Central memory CD8-positive, alpha-beta T cell (primary cell): ENCODE data around the gene CNOT10.
"Not testable (repeated sequence)": the region's sequence is repeated elsewhere in the genome, so short reads cannot be mapped to it uniquely, and the experiment has no call there.

Experiments
- ATAC-seq: fragments of 150-1000 bp; cut with Tn5 transposase; replicated peaks from 2 replicates; pipeline ENCODE4 v1.10.0; 2022; ENCODE audit warnings: mild to moderate bottlenecking, moderate FRiP score, moderate number of reproducible peaks; ENCODE audit not compliant: poor library complexity, severe bottlenecking; ENCODE audit errors: extremely low read depth
- DNase-seq, 2 donors: peaks; one replicate each; pipeline ENCODE4 v3.0.0; 2021; ENCODE audit warnings: low spot score in 2 of 2
- H3K27ac Mint-ChIP-seq: one replicate; pipeline ENCODE4 v1.8.0; 2022; ENCODE audit warnings: low read depth, mild to moderate bottlenecking, moderate library complexity, mixed read lengths
- H3K27me3 Mint-ChIP-seq: one replicate; pipeline ENCODE4 v1.8.0; 2022; ENCODE audit warnings: mixed read lengths
- H3K36me3 Mint-ChIP-seq: one replicate; pipeline ENCODE4 v1.8.0; 2022; ENCODE audit warnings: mild to moderate bottlenecking, moderate library complexity, mixed read lengths; ENCODE audit not compliant: insufficient read depth
- H3K4me1 Mint-ChIP-seq: one replicate; pipeline ENCODE4 v1.8.0; 2022; ENCODE audit warnings: mixed read lengths
- H3K4me3 Mint-ChIP-seq: one replicate; pipeline ENCODE4 v1.8.0; 2022; ENCODE audit warnings: mild to moderate bottlenecking, moderate library complexity, mixed read lengths
- H3K9me3 Mint-ChIP-seq: one replicate; pipeline ENCODE4 v1.8.0; 2022; ENCODE audit warnings: mixed read lengths

Gene CNOT10

DNA sequence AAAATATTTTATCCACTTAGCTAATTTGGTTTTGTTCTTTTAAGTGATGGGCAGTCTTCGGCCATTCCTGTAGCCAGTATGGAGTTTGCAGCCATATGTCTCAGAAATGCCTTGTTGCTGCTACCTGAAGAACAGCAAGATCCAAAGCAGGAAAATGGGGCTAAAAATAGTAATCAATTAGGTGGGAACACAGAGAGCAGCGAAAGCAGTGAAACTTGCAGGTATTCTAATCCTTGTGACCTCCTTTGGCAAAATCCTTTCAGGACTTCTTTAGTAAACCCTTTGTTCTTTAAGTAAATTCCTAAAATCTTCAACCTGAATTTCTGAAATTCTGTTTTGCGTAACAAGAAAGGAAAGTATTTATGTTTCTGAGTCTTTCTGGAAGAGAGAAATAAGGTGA, 49.8 kb downstream of the CNOT10 start:
- Mint-ChIP-seq H3K27ac (no peak overlapping the region), H3K9me3 (no peaks in the 10 kb centered on the region)
- no peak for ATAC-seq

GRCh38 chr3:32743470-32743869, 58.5 kb downstream of the CNOT10 start:
- DNase-seq, H3K27ac Mint-ChIP-seq, H3K4me3 Mint-ChIP-seq, H3K9me3 Mint-ChIP-seq, ATAC-seq, H3K4me1 Mint-ChIP-seq, H3K27me3 Mint-ChIP-seq: not testable (repeated sequence)
- H3K36me3 Mint-ChIP-seq: peaks cover 23% of the 10 kb centered on the region

More for the DNA sequence above, 49.8 kb downstream of the CNOT10 start:
- DNase-seq: no peak
- Mint-ChIP-seq H3K36me3 (peaks cover 33% of the 10 kb centered on the region), H3K4me3 (no peak overlapping the region), H3K27me3 (no peaks in the 10 kb centered on the region), H3K4me1 (no peaks in the 10 kb centered on the region)

DNA sequence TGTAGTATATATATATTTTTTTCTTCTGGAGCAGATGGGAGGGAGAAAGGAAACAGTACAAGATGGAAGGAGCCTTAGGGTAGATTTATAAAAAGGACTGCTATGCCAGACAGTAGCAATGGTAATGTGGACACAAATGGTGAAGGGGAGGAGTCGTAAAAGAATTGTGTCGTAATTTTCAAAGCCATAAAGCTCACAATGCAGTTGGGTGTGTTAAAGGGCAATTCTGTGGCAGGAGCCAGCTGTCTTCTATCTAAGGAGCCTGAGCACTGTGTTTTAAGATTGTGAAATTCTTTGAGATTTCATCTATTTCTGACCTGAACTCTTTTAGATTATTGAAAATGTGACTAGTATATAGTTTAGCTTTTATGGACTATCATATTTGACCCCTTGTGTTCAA, 58.9 kb downstream of the CNOT10 start:
- peaks cover 23% of the 10 kb centered on the region for H3K36me3 Mint-ChIP-seq
- H3K9me3 Mint-ChIP-seq: no peaks in the 10 kb centered on the region
- no peaks in the 10 kb centered on the region for H3K27me3 Mint-ChIP-seq
- H3K27ac Mint-ChIP-seq: no peak overlapping the region
- no peak for DNase-seq
- H3K4me1 Mint-ChIP-seq: no peaks in the 10 kb centered on the region
- no peak overlapping the region for H3K4me3 Mint-ChIP-seq
- ATAC-seq: no peak

DNA sequence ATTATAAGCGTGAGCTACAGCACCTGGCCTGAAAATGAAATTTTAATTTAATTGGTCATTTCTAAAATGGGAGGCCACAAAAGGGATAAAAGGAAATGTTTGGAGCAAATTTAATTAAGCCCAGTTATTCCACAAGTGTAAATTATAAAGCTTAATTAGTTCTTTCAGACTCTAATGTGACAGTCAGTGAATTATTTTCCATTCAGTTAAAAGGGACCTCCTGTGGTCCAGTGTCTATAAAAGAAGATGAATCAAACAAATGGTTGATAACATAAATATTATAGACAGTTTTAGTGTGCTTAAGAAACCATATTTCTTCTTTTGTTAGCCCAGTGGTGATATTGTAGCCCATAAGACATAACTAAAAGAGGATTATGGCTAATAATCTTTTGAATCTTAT, 66.4 kb downstream of the CNOT10 start:
- ATAC-seq: no peak
- Mint-ChIP-seq H3K9me3 (no peaks in the 10 kb centered on the region), H3K27ac (no peak overlapping the region), H3K4me1 (no peaks in the 10 kb centered on the region), H3K36me3 (peaks cover 8% of the 10 kb centered on the region), H3K4me3 (no peak overlapping the region), H3K27me3 (no peaks in the 10 kb centered on the region)
- DNase-seq: no peak

DNA sequence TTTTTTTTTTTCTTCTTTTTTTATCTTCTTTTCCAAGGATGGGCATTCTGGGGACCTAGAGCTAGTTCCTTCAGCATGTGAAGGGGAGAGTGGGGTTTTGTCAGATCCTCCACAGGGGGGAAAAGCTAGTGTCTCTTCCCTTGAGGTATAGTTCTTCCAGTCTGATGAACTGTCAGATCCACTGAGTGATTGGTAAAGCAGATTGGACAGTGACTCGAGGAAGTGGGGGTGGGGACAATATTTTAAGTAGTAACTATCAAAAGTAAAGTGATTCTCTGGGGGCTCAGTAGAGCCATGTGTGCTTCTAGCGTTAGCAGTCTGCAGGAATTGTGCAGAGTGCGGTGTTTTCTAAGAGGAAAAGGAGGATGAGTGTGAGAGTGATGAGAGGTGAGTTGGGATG, 70.8 kb downstream of the CNOT10 start:
- no peaks in the 10 kb centered on the region for H3K9me3 Mint-ChIP-seq
- no peak overlapping the region for H3K4me3 Mint-ChIP-seq
- H3K27me3 Mint-ChIP-seq: no peaks in the 10 kb centered on the region
- DNase-seq (no peak), ATAC-seq (no peak)
- H3K27ac Mint-ChIP-seq: peak overlapping the region; percentile 19
- H3K36me3 Mint-ChIP-seq: peaks cover 12% of the 10 kb centered on the region
- no peaks in the 10 kb centered on the region for H3K4me1 Mint-ChIP-seq

DNA sequence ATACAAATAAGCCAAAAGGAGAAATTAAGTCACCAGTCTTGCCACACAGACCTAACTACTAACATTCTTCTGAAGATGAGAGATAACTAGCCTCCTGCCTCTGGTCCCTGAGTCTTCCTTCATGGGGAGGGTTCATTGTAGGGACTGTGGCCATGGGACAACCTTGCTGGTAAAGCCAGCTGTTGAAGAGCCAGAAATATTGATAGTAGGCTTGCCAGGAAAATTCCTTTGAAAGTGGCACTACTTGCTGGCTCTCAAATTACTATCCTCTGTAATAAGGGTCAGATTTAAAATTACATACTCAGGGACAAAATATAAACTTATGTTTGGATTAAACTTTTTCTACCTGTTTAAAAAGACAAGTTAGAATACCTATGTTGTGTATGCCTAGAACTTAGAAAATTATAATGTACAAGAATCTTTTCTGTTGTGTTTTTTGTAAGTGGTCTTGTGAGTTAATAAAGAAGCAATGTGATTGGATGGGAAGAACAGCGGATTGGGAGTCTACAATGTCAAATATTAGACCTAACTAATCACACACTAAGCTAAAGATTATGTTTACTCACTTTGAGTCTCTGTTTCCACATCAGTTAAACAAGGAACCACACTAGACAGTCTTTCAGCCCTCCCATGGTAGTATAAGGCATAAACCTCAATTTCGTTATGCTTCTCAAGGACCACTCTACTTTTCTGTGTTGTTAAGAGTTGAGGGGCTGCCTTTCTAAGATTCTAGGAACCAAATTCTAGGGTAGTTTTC, 72.8 kb downstream of the CNOT10 start:
- Mint-ChIP-seq H3K9me3 (no peaks in the 10 kb centered on the region), H3K4me3 (no peak overlapping the region), H3K27ac (no peak overlapping the region), H3K27me3 (no peaks in the 10 kb centered on the region), H3K4me1 (no peaks in the 10 kb centered on the region), H3K36me3 (peaks cover 21% of the 10 kb centered on the region)
- ATAC-seq (no peak), DNase-seq (no peak)

- ATAC-seq (no peak), DNase-seq (no peak)
- no peaks in the 10 kb centered on the region for H3K9me3 Mint-ChIP-seq
- H3K27me3 Mint-ChIP-seq: no peaks in the 10 kb centered on the region
- no peaks in the 10 kb centered on the region for H3K4me1 Mint-ChIP-seq
- H3K4me3 Mint-ChIP-seq: no peak overlapping the region
- no peak overlapping the region for H3K27ac Mint-ChIP-seq
- peaks cover 21% of the 10 kb centered on the region for H3K36me3 Mint-ChIP-seq
Measured at GRCh38 chr3:32758375-32758753, 73.4 kb downstream of the CNOT10 start.

- no peak overlapping the region for H3K4me3 Mint-ChIP-seq
- no peak for ATAC-seq
- H3K27me3 Mint-ChIP-seq: no peaks in the 10 kb centered on the region
- peaks cover 27% of the 10 kb centered on the region for H3K36me3 Mint-ChIP-seq
- no peaks in the 10 kb centered on the region for H3K4me1 Mint-ChIP-seq
- H3K9me3 Mint-ChIP-seq: no peaks in the 10 kb centered on the region
- DNase-seq: no peak
- H3K27ac Mint-ChIP-seq: no peak overlapping the region
Measured at GRCh38 chr3:32759342-32759741, 74.4 kb downstream of the CNOT10 start.

DNA sequence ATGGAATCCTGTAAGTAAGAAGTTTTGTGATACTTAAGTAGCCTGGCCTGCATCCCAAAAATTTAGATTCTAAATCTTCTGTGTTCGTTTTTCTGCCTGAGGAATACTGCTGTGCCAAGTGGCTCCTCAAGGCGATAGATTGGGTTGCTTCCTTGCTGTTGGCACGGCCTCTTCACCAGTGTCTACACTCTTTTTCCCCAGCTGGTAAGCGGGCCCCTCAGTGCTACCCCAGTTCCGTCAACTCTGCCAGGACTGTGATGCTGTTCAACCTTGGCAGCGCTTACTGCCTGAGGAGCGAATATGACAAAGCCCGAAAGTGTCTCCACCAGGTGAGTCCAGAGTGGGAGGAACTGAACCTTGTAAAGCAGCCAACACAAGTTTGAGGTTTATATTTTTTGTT, 79.5 kb downstream of the CNOT10 start:
- Mint-ChIP-seq H3K9me3 (no peaks in the 10 kb centered on the region), H3K4me3 (no peak overlapping the region), H3K36me3 (peaks cover 45% of the 10 kb centered on the region), H3K27ac (no peak overlapping the region), H3K27me3 (no peaks in the 10 kb centered on the region), H3K4me1 (no peaks in the 10 kb centered on the region)
- no peak for DNase-seq
- no peak for ATAC-seq

DNA sequence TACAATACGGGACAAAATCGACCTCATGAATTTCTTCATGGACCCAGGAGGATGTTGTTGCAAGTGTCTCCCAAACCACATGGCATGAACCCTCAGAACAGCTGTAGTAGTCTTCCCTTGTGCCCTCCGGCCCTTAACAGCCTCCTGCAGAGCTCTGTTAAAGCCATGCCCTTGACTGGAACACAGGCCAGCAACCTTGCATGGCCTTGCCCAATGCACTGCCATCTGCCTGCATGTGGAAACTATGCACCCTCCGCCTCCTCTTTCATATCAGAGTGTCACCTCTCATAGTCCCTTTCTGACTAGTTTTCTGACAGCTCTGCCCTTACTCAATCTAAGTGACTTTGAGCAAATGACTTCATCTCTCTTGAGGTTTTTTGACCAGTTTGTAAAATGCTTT, 93.4 kb downstream of the CNOT10 start:
- Mint-ChIP-seq H3K27ac (no peak overlapping the region), H3K9me3 (no peaks in the 10 kb centered on the region), H3K27me3 (peaks cover 7% of the 10 kb centered on the region), H3K4me1 (peaks cover 5% of the 10 kb centered on the region), H3K4me3 (no peak overlapping the region), H3K36me3 (peaks cover 2% of the 10 kb centered on the region)
- ATAC-seq (no peak), DNase-seq (no peak)

DNA sequence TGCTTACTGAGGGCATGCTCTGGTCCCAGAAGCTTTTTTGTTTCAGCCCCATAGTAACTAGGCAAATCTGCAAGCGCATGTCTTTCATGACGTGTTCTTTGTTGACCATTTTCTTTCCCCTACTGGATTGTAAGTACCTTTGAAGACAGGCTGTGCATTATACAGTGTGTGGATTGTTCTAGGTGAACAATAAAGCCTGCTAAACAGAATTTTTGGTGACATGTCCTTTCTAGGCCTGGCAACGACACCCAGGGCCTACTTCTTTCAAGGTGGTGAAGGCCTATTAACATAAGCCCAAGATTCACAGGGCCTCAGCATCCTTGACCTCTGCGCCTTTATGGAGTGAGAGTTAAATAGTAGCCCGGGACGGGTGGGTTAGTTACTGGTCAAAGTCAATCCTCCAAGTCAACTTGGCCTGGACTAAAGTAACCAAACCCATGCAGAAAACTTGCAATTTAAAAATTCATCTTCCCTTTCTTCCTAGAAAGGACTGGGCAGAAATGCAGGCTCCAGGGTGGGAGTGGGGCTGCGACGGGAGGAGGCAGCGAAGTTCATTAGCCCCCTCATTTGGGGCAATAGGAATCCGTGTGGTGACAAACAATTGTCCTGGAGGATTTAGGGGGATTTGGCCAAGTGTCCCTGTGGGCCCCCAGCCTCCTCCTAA, 95.2 kb downstream of the CNOT10 start:
- peaks cover 2% of the 10 kb centered on the region for H3K36me3 Mint-ChIP-seq
- DNase-seq (no peak), ATAC-seq (no peak)

GRCh38 chr3:32780735-32781210, 95.8 kb downstream of the CNOT10 start:
- Mint-ChIP-seq H3K27ac (no peak overlapping the region), H3K36me3 (peaks cover 2% of the 10 kb centered on the region), H3K4me3 (peak overlapping the region; percentile 86), H3K4me1 (peaks cover 5% of the 10 kb centered on the region), H3K27me3 (peaks cover 7% of the 10 kb centered on the region), H3K9me3 (no peaks in the 10 kb centered on the region)
- ATAC-seq (peak; percentile 22), DNase-seq (no peak)

More for the DNA sequence above, 95.2 kb downstream of the CNOT10 start:
- Mint-ChIP-seq H3K27ac (no peak overlapping the region), H3K27me3 (peaks cover 7% of the 10 kb centered on the region), H3K4me3 (peak overlapping the region; percentile 86), H3K4me1 (peaks cover 5% of the 10 kb centered on the region), H3K9me3 (no peaks in the 10 kb centered on the region)
